HepG2 (cell line): Measurements from ENCODE around the gene NEMP2. TPM values are rescaled to one million over a fixed set of nuclear protein-coding genes. Genes with fewer than 3 reads are reported as not detected.

Experiments used
- ATAC-seq: fragments of 200-7000 bp; cut with Tn5 transposase; 3 replicates; pipeline ENCODE4 v1.9.1; 2020; ENCODE audit warnings: mild to moderate bottlenecking, moderate library complexity
- BruUV-seq: library from RNA; stranded (reverse); fragments of 400-500 nt; replicated peaks from 2 replicates; lab custom pipeline; 2021; lab: Mats Ljungman, UMichigan
- CTCF ChIA-PET: fragments of 300-600 bp; formaldehyde crosslinking; extraction: SDS; loops from one replicate; lab custom pipeline; 2021; ENCODE audit warnings: low total read pairs, inconsistent platforms, low intra/inter-chr PET ratio; lab: Yijun Ruan, JAX
- POLR2A ChIA-PET: fragments of 350-600 bp; sonication (Branson Sonifier 250); formaldehyde crosslinking; loops from one replicate; lab custom pipeline; 2020; ENCODE audit warnings: antibody characterized with exemption, inconsistent platforms; lab: Yijun Ruan, JAX
- DNase-seq: peaks from one replicate; pipeline ENCODE4 v3.0.0-alpha.2; 2015; ENCODE audit warnings: low spot score
- FAIRE-seq: peaks from 3 replicates; lab custom pipeline; 2011; peaks lifted over from hg19 to GRCh38; lab: Jason Lieb, UNC
- H2AFZ ChIP-seq: one replicate; pipeline ENCODE4 v1.6.1; 2011; ENCODE audit warnings: low read length, inconsistent platforms
- H3K27ac ChIP-seq: fragments of 300-600 bp; 3 replicates; pipeline ENCODE4 v1.8.0; 2011; ENCODE audit warnings: mixed run types, mild to moderate bottlenecking, mixed read lengths, low read length, inconsistent platforms; ENCODE audit not compliant: insufficient read depth; ENCODE audit errors: extremely low read length
- H3K27me3 ChIP-seq, 2 experiments: fragments of 200-600 bp in 1 of 2; 2 replicates in 1 of 2; 3 replicates in 1 of 2; pipeline versions ENCODE4 v1.6.0 to v1.8.0; 2011; ENCODE audit warnings: low read length in 2 of 2, mild to moderate bottlenecking in 2 of 2, moderate library complexity in 2 of 2, inconsistent platforms in 1 of 2; ENCODE audit not compliant: insufficient read depth in 2 of 2, control insufficient read depth in 1 of 2
- H3K36me3 ChIP-seq, 2 experiments: fragments of 200-600 bp in 1 of 2; replicated peaks in 1 of 2; 2 replicates in 1 of 2; 3 replicates in 1 of 2; pipeline versions ENCODE4 v1.5.1 to v1.8.0; 2011; ENCODE audit warnings: low read length in 2 of 2, inconsistent platforms in 1 of 2; ENCODE audit not compliant: insufficient read depth in 2 of 2, control insufficient read depth in 1 of 2
- H3K4me1 ChIP-seq: 2 replicates; pipeline ENCODE4 v1.5.1; 2012; ENCODE audit warnings: low read length, inconsistent platforms; ENCODE audit not compliant: insufficient read depth
- H3K4me2 ChIP-seq: 2 replicates; pipeline ENCODE4 v1.6.0; 2011; ENCODE audit warnings: low read depth, low read length, inconsistent platforms
- H3K4me3 ChIP-seq, 3 experiments: fragments of 200-600 bp in 1 of 3; sonication (generic), shearing (Covaris generic) in 1 of 3; replicated peaks in 1 of 3; 2 replicates each; pipeline ENCODE4 v1.5.1; 2011 to 2016; ENCODE audit warnings: low read length in 3 of 3, inconsistent platforms in 2 of 3, low read depth in 2 of 3, mild to moderate bottlenecking in 2 of 3, control low read depth in 1 of 3, mixed read lengths in 1 of 3; ENCODE audit not compliant: insufficient read depth in 1 of 3
- H3K79me2 ChIP-seq: one replicate; pipeline ENCODE4 v1.6.1; 2011; ENCODE audit warnings: low read length, inconsistent platforms; ENCODE audit not compliant: insufficient read depth
- H3K9ac ChIP-seq: 2 replicates; pipeline ENCODE4 v1.6.0; 2011; ENCODE audit warnings: mild to moderate bottlenecking, low read depth, low read length, inconsistent platforms; ENCODE audit not compliant: insufficient read depth
- H3K9me3 ChIP-seq: 2 replicates; pipeline ENCODE4 v1.5.1; 2012; ENCODE audit warnings: mild to moderate bottlenecking, low read length
- H4K20me1 ChIP-seq: 2 replicates; pipeline ENCODE4 v1.6.0; 2011; ENCODE audit warnings: inconsistent platforms, mild to moderate bottlenecking, low read length, moderate library complexity; ENCODE audit not compliant: insufficient read depth
- PAX8 ChIP-seq: sonication (generic); formaldehyde crosslinking; IDR thresholded peaks from 2 replicates; pipeline ENCODE4 v1.8.0; 2022; ENCODE audit warnings: mild to moderate bottlenecking, missing genetic modification reagents, borderline replicate concordance
- ZNF414 ChIP-seq: sonication (generic); formaldehyde crosslinking; IDR thresholded peaks from 2 replicates; pipeline ENCODE4 v1.5.0; 2020; ENCODE audit warnings: missing genetic modification reagents
- WGBS: methylation state at CpG from one replicate; pipeline ENCODE4 v1.1.6; 2017; ENCODE audit warnings: low lambda C conversion rate; 5-methylcytosine and 5-hydroxymethylcytosine counted together
- in situ Hi-C: cut with HindIII; loops from 2 replicates; pipeline ENCODE4 v1.10.0; 2017; ENCODE audit warnings: low pct_unique_long_range_greater_than_20kb; ENCODE audit not compliant: extremely low pct_ligation_motif_present
- intact Hi-C: fragments of 100-400 bp; cut with micrococcal nuclease; formaldehyde crosslinking; loops from one replicate; pipeline ENCODE4 v1.10.0; 2022; ENCODE audit not compliant: unreplicated experiment
- polyA plus RNA-seq, 8 experiments: library from polyadenylated mRNA; depleted of rRNA in 3 of 8; stranded (reverse) in 7 of 8; unstranded in 1 of 8; fragments of >200 nt; fragmentation: Illumina TruSeq in 4 of 8; extraction: Trizol in 4 of 8; gene quantifications; 2 replicates each; pipeline versions ENCODE4 v1.2.1 to v1.2.3, GENCODE V29; 2011 to 2016; ENCODE audit warnings: low read depth in 4 of 8, missing spikeins in 1 of 8, mixed read lengths in 1 of 8; ENCODE audit not compliant: insufficient read depth in 1 of 8
- total RNA-seq, 5 experiments: library from RNA; depleted of rRNA; stranded (reverse); fragments of >200 nt; fragmentation: Illumina TruSeq; extraction: Trizol; gene quantifications; 2 replicates each; pipeline ENCODE4 v1.2.3, GENCODE V29; 2016; ENCODE audit warnings: low read depth in 1 of 5
- TF ChIP-seq, protein P1 (sequence below): IDR thresholded peaks from 2 replicates; pipeline ENCODE4 v1.6.1; 2016; ENCODE audit warnings: missing biosample characterization, missing genetic modification reagents, low read depth

NEMP2 gene
- total and polyA plus RNA-seq, 2 of the 13 experiments (the other 11 are each of a cell fraction or from before 2014, with no cell fraction given), result 2.4 to 9.8 TPM

- no peak overlapping the region for H3K9ac ChIP-seq
These were observed 1.9 kb downstream of the NEMP2 start for GRCh38 chr2:190532581-190532980.

More at GRCh38 chr2:190532581-190532980, 1.9 kb downstream of the NEMP2 start:
- DNase-seq (no peak), ATAC-seq (no peak), FAIRE-seq (no peak)
- ChIA-PET POLR2A (no interaction called here), CTCF (no interaction called here)
- Histone ChIP-seq H3K4me2 (no peak overlapping the region), H3K9me3 (0 out of 2 replicates have a peak, but pooled peaks cover 4% of the 10 kb centered on the region), H4K20me1 (no peaks in the 10 kb centered on the region), H3K79me2 (peaks cover 6% of the 10 kb centered on the region), H3K27ac (no peak overlapping the region), H3K27me3 (no peaks in the 10 kb centered on the region), H3K4me1 (peaks cover 69% of the 10 kb centered on the region), H3K4me3 (no peak overlapping the region), H2AFZ (no peak overlapping the region), H3K36me3 (no peaks in the 10 kb centered on the region)
- intact Hi-C loops (loop anchor here (10.0 kb wide), 1 partner anchor 272 kb away; no protein-coding TSS in a partner anchor), in situ Hi-C loops (no loop called here)
- TF ChIP-seq PAX8 (CRISPR knock-in tag), result no peak
- TF ChIP-seq, protein P1, sequence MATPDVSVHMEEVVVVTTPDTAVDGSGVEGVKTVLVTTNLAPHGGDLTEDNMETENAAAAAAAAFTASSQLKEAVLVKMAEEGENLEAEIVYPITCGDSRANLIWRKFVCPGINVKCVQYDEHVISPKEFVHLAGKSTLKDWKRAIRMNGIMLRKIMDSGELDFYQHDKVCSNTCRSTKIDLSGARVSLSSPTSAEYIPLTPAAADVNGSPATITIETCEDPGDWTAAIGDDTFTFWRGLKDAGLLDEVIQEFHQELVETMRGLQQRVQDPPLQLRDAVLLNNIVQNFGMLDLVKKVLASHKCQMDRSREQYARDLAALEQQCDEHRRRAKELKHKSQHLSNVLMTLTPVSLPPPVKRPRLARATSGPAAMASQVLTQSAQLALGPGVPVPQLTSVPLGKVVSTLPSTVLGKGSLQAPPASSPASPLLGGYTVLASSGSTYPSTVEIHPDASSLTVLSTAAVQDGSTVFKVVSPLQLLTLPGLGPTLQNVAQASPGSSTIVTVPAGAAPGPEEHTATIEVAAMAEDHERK (CRISPR knock-in tag), result no peak
- TF ChIP-seq ZNF414 (CRISPR knock-in tag), result no peak
- BruUV-seq, result no TSS peak
- WGBS, result 87% methylated on average over 4 of the region's 4 CpGs
